HG03342 (cell line): ENCODE data around the gene IGF1.

Experiments used
- ATAC-seq: cut with Tn5 transposase; IDR thresholded peaks from one replicate; pipeline ENCODE4 v1.9.1; 2021; ENCODE audit warnings: mild to moderate bottlenecking, moderate library complexity; ENCODE audit not compliant: unreplicated experiment

IGF1 gene

DNA sequence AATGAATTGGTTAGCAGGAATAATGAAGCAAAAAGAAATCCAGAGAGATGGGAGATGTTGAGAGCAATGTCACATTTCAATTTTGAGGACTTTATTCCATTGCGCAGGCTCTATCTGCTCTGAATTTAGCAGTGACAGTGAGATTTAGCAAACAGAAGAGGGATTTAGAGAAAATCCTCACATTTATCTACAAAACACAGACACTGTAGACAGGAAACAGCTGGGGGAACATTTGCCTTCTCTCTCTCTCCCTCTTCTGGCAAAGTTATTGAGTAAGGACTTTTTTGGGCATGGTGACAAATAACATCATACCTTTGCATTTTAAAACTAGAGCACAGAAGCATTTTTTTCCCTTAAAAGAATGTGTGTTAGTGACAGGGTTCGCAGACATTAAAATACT is at the start of gene IGF1:
TSS of gene IGF1 (minus strand) at position 158 of the 400 bp plus-strand sequence. CDS start 182 bp downstream, outside the sequence.
- no peak for ATAC-seq

GRCh38 chr12:102528111-102528510 is 47.7 kb upstream of the IGF1 start:
- no peak for ATAC-seq

GRCh38 chr12:102527171-102527720 is 46.9 kb upstream of the IGF1 start:
- no peak for ATAC-seq

GRCh38 chr12:102526656-102527055 is 46.3 kb upstream of the IGF1 start:
- ATAC-seq = no peak

- ATAC-seq = no peak
Measured at GRCh38 chr12:102522768-102523167, 42.4 kb upstream of the IGF1 start.

DNA sequence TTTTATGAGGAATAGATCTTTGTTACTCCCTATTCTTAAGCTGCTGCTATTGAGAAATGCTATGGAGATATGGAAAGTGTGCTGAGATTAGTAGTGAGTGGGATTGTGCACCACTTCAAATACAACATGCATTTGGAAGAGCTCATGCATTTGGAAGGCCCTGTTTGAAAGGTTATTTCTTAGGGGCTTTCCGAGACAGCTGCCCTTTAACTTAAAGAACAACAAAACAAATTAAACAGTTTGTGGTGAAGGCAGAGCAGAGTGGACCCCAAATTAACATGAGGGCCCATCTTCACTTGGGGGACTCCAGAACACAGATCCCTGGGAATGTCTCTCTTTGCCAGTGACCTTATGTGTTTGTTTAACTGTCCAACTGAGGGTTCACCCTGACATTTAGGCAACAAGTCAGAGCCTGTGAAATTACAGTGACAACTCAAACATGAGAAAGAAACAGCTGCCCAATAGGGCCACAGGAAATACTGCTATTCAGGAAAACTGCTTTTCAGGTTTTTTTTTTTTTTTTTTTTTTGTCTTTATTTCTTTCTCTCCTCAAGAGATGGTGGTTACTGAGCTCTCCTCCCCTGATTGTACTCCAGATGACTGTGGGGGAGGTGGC is 41.4 kb upstream of the IGF1 start:
- no peak for ATAC-seq

GRCh38 chr12:102518871-102519270 is 38.5 kb upstream of the IGF1 start:
- ATAC-seq = no peak

DNA sequence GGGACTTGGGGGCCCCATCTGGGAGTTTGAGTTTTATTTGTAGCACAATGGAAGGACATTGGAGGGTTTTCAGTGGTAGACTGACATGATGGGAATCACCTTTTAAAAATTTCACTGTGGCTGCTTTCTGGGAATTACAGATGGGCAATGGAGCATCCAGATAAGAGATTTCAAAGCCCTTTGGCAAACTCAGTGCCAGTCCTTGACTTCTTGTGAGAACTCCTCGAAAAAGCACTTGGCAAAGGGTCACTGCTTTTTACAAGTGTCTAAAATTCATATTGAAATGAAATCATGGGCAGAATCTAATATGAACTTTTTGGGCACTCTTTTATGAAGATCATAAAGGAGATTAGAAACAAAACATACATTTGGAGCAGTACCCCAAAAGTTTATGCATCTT is 34.3 kb upstream of the IGF1 start:
- no peak for ATAC-seq

GRCh38 chr12:102513739-102514138 is 33.4 kb upstream of the IGF1 start:
- no peak for ATAC-seq

- ATAC-seq = no peak
Measured at GRCh38 chr12:102513272-102513671, 32.9 kb upstream of the IGF1 start.

GRCh38 chr12:102512523-102512922 is 32.2 kb upstream of the IGF1 start:
- no peak for ATAC-seq

GRCh38 chr12:102511575-102511974 is 31.2 kb upstream of the IGF1 start:
- no peak for ATAC-seq

DNA sequence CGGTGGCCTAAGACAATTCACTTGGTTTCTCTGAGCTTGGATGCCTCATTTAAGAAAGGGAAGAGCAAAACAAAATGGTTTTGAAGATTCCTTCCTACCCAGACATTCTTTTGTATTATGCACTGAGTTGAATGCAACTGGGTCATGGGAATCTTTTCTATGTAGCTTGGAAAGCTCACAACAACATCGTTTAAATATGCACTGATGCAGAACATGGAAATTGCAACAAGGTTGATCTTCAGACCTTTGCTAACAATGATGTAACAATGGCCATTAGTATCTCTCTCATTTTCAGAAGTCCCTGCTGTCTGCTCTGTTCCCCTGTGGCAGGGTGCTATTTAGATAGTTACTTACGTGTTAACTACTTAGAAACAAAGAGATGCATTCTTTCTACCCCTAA is 30.1 kb upstream of the IGF1 start:
- ATAC-seq = no peak

DNA sequence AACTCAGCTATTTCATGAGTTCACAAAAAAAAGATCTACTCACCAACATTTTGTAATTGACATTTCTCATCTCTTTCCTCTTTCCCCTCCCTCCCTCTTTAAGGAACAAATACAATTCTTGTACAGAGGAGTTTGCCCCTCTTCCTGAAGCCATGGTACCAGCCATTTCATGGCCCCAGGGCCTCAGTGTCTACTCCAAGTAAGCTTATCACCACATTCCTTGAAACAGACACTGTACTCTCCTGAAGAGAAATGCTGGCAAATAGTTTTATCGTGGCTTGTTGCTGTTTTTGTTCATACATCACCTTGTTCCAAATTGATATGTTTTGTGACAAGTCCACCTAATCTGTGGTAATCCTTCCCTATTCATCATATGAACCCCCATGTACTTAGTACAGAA is 29.7 kb upstream of the IGF1 start:
- no peak for ATAC-seq

- ATAC-seq = no peak
Measured at GRCh38 chr12:102509123-102509626, 28.8 kb upstream of the IGF1 start.

DNA sequence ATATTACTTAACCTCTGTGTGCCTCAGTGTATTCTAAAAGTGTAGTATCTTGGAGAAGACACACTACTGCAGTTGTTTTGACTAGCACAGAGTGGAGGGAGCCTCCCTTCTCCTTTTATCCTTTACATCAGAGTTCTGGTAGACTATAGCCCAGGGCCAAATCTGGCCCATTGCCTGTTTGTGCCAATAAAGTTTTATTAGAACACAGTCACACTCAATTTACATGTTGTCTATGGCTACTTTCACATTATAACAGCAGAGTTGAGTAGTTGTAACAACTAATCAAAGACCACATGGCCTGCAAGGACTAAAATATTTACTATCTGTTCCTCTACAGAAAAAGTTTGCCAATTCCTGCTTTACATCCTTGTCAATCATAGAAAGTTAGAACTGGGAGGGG is 27.7 kb upstream of the IGF1 start:
- no peak for ATAC-seq

DNA sequence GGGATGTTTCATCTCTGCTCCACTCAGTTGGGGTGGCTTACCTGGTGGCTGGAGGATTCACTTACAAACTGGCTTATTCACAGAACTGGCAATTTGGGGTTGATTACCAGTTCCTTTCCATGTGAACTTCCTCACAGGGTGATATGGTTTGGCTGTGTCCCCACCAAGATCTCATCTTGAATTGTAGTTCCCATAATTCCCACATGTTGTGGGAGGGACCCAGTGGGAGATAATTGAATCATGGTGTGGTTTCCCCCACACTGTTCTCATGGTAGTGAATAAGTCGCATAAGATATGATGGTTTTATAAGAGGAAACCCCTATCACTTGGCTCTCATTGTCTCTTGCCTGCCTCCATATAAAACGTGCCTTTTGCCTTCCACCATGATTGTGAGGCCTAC is 26.9 kb upstream of the IGF1 start:
- no peak for ATAC-seq

DNA sequence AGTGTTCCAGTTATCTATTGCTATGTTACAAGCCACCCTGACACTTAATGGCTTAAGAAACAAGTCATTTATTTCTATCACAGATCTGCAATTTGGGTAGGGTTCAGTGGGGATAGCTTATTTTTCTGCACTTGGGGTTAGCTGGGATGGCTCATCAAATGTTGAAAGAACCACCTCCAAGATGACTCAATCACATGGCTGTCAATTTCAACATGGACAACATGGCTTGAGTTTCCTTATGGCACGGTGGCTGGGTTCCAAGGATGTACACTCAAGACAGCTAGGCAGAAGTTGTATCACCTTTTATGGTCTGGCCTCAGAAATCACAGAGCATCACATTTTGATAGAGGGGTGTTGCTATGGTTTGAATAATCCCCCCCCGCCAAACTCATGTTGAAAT is 24.5 kb upstream of the IGF1 start:
- no peak for ATAC-seq

- no peak for ATAC-seq
Measured at GRCh38 chr12:102504280-102504679, 23.9 kb upstream of the IGF1 start.

GRCh38 chr12:102503831-102504230 is 23.5 kb upstream of the IGF1 start:
- ATAC-seq = no peak

DNA sequence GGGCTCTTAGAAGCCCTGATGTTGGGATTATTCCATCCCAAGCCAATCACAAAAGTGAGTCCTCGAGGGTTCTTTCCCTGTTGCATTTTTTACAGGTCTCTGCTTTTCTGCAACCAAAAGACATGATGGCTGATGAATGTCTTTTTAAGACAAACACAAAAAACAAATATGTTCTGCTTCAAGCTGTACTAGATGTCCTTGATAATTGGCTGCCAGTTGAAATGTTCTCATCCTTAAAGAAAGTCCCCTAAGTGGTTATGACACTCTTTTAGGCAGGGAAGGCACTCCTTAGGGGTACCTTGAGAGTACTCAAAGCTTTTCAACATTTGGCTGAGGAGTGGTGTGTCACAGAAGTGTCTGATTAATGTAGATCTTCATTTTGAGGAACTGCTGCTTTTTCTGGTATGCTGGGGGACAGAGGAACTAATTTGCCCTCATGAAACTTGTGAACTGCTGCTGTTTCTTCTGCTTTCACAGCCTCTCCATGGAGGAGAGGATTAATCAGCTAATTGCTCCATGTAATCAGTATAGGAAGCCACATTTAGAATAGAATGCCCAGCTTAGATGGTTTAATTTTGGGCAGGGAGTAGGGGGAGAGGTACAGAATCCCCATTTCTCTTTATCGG is 22.8 kb upstream of the IGF1 start:
- ATAC-seq = peak; percentile 81

- no peak for ATAC-seq
Measured at GRCh38 chr12:102501773-102502172, 21.4 kb upstream of the IGF1 start.
